B cell (primary cell): Measurements from ENCODE around the gene SENP8.

Experiments
- CTCF ChIP-seq: fragments of 200-600 bp; IDR thresholded peaks from one replicate; pipeline ENCODE4 v1.8.0; 2022; ENCODE audit warnings: antibody characterized with exemption, mild to moderate bottlenecking
- EZH2 ChIP-seq: IDR thresholded peaks from 2 replicates; pipeline ENCODE4 v1.6.1; 2012; ENCODE audit warnings: borderline replicate concordance, low read depth, mild to moderate bottlenecking, moderate library complexity, low read length; ENCODE audit not compliant: insufficient read depth, poor library complexity, severe bottlenecking

- no peak for TF ChIP-seq CTCF
- TF ChIP-seq EZH2, result no peak
Observed at GRCh38 chr15:72176743-72177142, 58.5 kb downstream of the SENP8 start.
